Suppressor macrophage treated with lipopolysaccharide for 1 hour (primary cell): Measurements from ENCODE around the gene ANKRD62.
"Not testable (repeated sequence)": the region's sequence is repeated elsewhere in the genome, so short reads cannot be mapped to it uniquely, and the experiment has no call there.

Experiments
- DNase-seq, 3 donors: peaks; one replicate each; pipeline ENCODE4 v3.0.0-alpha.2; 2020 to 2022

ANKRD62 gene

GRCh38 chr18:12066910-12067511 is 26.6 kb upstream of the ANKRD62 start:
- DNase-seq: no peak

- DNase-seq: no peak
These were observed 26.0 kb upstream of the ANKRD62 start for GRCh38 chr18:12067671-12068070.

DNA sequence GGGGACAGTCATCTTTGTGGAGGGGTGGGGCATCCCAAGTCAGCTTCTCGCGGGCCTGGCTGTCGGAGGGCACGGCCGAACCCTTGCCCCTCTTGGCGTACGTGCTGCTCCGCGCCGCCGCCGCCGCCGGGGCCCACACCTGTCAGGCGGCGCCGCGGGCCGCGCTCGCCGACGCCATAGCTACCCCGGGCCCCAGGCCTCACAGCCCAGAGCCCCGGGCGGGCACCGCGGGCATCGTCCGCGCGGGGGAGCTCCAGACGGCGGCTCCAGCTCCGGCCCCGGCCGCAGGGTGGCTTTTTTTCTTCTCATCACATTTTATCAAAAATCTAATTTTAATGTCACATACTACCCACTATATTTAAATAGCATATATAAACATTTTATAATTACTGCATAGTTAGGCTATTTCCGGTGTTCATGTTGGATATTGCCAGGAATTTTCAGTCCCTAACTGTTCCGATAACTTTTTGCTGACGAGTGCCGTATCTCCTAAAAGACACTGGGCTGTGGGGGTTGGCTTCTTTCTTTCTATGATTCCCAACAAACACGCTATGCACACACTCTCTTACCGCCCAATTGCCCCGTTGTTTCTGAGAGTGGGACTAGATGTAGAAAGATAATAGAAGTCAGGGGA is 25.2 kb upstream of the ANKRD62 start:
- DNase-seq: peak in 1 of 3 donors; percentile 26

- no peak for DNase-seq
These were observed 24.7 kb upstream of the ANKRD62 start for GRCh38 chr18:12068950-12069320.

- DNase-seq: not testable (repeated sequence)
These were observed 22.6 kb upstream of the ANKRD62 start for GRCh38 chr18:12071066-12071465.

DNA sequence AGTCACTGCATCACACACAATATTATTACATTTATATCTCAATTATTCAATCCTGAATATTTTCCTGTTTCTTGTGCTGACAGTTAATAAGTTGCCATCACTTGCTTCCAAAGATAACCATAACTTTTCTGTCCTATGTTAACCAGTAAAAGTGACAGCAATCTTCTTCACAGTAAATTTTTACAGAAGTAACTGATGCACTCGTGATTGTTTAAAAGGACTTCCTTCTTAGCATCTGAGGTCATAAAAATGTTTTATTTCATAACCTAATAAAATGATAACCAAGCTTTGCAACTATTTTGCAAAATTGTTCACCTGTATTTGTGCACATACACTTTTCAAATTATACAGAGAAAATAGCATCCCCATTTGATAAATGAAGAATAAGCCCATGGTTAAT is 20.6 kb upstream of the ANKRD62 start:
- DNase-seq: peak; percentile 12 to 49 (median 47)

DNA sequence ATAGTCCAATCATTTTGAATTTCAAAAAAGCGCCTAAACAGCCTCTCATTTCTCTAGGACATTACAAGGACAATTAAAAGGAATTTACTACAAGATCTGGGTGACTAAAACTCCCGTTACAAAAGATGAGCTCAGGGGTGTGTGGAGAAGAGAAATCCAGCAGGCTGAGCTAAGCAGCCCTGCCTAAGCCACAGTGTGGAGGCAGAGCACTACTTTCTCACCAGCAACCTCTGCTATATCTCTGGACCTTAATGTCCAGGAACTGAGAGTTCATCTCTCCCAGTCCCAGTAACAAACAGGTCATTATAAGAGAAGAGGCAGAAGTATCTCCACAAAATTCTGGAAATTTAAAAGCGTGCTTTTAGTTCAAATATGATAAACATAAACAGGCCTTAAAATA is 18.9 kb upstream of the ANKRD62 start:
- no peak for DNase-seq

GRCh38 chr18:12076424-12077140 is 17.1 kb upstream of the ANKRD62 start:
- peak; percentile 25 to 72 (median 48) for DNase-seq

- not testable (repeated sequence) for DNase-seq
These were observed 15.6 kb upstream of the ANKRD62 start for GRCh38 chr18:12077994-12078393.

DNA sequence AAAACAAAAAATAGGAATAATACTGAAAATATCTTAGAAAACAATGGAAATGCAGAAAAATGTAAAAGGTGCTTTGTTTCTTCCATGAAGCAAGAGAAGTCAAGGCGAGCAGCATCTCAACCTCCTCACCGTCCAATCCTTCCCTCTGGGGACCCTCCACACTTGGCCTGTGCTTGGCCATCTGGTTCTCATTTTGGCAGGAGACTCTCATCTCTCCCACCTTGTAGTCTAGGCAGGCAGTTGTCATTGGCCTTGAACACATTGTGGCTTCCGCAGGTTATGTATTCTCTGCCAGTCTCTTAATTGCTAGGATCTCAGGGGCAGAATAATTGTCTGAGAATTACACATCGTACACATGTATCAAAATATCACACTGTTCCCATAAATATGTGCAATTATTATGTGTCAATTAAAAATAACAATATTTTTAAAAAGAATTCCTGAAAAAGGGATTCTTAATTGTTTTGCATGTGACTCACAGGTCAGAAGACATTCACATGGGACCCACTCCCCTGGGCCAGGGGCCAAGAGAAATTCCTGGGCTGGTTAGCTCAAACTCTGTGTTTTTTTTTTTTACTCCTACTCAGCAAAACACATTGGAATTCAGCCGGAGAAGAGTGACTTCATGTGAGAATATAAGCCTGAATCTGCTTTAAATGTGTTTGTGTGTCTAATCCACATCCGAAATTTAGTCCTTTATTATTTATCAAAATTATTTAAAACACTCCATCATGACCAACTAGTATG is 14.0 kb upstream of the ANKRD62 start:
- no peak for DNase-seq

GRCh38 chr18:12085136-12085535 is 8.5 kb upstream of the ANKRD62 start:
- no peak for DNase-seq

GRCh38 chr18:12085786-12086185 is 7.9 kb upstream of the ANKRD62 start:
- no peak for DNase-seq

DNA sequence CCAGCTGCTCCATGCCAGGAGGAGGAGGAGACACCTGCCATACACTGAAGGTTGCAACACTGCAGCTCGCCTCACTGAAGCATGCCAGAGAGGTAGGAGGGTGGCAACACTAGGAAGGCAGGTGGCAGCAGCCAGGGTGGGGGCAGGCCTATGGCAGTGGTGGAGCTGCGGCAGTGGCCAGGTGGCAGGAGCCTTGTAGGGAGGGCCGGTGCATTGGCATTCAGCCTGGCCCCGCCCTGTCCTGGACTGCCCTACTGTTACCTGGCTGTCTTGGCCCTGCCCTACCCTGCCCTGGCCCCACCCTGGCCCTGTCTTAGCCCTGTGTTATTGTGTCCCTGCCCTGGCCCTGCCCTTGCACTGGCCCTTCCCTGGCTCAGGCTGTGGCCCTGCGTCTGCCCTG is 7.4 kb upstream of the ANKRD62 start:
- no peak for DNase-seq

DNA sequence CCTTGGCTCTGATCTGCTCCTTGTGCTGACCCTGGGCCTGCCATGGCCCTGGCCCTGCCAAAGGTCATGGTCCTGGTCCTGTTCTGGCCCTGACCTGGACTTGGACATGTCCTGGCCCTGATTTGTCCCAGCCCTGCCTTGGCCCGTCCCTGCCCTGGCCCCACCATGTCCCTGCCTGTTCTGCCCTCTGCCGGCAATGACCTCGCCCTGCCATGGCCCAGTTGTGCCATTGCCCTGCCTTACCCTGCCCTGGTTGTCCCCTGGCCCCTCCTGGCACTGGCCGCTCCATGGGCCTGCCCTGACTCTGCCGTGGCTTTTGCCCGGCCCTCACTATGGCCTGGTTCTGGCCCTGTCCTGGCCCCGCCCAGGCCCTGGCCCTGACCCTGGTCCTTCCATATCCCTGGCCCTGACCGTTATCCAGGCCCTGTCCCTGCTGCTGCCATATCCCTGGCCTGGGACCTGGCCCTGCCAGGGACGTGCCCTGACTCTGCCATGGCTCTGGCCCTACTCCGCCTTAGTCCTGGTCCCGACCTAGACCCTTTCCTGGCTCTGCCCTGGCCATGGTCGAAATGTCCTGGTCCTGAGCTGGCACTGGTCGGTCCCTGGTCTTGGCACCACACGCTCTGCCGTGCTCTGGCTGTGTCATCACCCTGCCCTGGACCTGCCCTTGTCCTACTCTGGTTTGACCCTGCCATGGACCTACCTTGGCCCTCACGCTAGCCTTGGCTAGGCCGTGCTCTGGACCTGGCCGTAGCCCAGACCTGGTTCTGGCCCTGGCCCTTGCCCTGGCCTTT is 6.8 kb upstream of the ANKRD62 start:
- no peak for DNase-seq

DNA sequence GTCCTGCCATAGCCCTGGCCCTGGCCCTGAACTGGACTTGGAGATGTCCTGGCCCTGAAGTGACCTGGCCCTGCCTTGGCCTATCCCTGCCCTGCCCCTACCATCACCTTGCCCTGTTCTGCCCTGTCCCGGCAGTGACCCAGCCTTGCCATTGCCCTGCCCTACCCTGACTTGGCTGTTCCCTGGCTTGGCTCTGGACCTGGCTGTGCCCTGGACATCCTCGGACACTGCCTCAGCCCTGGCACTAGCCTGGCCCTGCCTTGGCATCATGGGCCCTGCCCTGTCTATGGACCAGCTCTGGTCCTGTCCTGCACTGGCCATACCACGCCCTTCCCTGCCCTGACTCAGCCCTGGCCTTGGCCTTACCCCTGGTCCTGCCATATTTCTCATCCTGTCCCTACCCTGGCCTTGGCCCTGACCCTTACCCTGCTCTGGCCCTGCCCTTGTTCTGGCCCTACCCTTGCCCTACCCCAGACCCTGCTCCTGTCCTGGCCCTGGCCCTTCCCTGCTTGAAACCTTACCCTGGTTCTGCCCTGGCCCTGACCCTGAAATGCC is 6.1 kb upstream of the ANKRD62 start:
- no peak for DNase-seq

DNA sequence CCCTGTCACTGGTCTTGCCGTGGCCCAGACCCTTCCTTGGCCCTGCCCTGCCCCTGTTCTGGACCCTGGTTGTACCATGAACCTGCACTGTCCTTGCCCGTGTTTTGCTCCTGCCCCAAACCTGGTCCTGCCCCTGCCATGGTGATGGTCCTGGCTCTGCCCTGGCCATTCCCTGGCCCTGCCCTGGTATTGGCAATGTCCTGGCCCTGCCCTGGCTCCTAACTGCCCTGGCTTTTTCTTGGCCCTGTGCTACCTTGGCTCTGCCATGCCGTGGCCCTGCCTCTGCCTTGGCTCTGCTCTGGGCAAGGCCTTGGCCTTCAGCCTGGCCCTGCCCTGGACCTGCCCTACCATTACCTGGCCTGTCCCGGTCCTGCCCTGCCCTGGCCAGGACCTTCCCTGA is 5.5 kb upstream of the ANKRD62 start:
- DNase-seq: no peak

GRCh38 chr18:12088731-12089375 is 4.8 kb upstream of the ANKRD62 start:
- DNase-seq: no peak

DNA sequence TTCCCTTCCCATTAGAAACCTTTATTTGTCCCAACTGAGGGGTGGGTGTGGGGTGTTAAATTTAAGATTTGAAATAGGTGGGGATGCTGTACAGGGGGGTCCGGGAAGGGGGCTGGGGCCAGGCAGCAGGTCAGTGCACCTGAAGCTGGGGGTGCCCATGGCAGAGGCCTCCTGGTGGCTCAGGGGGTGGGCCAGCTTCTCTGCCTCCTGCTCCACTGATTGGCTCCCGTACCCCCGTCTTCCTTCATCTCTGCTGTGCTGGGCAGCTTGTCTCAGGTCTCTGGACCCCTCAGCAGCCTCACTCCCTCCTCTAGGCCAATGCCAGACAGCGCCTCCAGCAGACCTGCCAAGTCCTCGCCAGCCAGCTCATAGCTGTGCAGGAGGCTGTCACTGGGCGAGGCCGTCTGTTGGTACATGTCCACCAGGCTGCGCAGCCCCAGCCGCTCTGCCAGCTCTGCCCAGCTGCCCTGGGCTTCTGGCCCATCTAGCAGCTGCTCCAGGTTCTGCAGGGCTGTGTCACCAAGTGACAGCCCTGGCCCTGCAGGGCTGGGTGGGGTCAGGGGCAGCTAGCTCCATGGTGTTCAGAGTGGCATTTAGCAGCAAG is 2.0 kb upstream of the ANKRD62 start:
- no peak for DNase-seq

GRCh38 chr18:12092398-12093229 is 1.0 kb upstream of the ANKRD62 start:
- DNase-seq: peak in 2 of 3 donors; percentile 27 to 28

DNA sequence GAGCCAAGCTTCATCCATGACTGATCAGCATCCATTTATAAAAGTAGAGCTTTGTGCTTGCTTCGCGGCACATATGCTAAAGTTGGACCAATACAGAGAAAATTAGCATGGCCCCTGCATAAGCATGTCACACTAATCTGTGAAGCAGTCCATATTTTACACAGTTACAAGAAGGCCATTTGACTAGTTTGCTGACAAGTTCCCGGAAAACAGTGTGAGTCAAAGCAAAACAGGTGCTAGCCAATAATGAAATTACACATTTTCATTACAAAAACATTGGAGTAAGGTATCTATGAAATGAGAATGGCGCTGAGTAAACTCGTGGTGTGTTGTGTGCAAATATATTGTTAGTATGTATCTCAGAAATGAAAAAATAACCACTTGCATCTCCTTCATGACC is 4.7 kb downstream of the ANKRD62 start:
- DNase-seq: no peak

GRCh38 chr18:12099160-12099559 is 5.5 kb downstream of the ANKRD62 start:
- no peak for DNase-seq
